HepG2 (cell line): Measurements from ENCODE around the gene RBBP8NL. TPM values are rescaled to one million over a fixed set of nuclear protein-coding genes. Genes with fewer than 3 reads are reported as not detected.

Source experiments
- HDAC1 ChIP-seq: sonication (generic); formaldehyde crosslinking; IDR thresholded peaks from 2 replicates; pipeline ENCODE4 v1.5.1; 2020; ENCODE audit warnings: mild to moderate bottlenecking, missing genetic modification reagents
- HINFP ChIP-seq: sonication (generic); formaldehyde crosslinking; IDR thresholded peaks from 2 replicates; pipeline ENCODE4 v1.4.0; 2020; ENCODE audit warnings: low read depth, mild to moderate bottlenecking, missing genetic modification reagents
- LBX2 ChIP-seq: sonication (generic); formaldehyde crosslinking; IDR thresholded peaks from 2 replicates; pipeline ENCODE4 v1.5.0; 2020; ENCODE audit warnings: missing genetic modification reagents, mild to moderate bottlenecking, borderline replicate concordance
- MAFF ChIP-seq: IDR thresholded peaks from 2 replicates; pipeline ENCODE4 v1.6.1; 2011; ENCODE audit warnings: low read depth, low read length, improper control_type of control experiment
- MED1 ChIP-seq: sonication (generic); formaldehyde crosslinking; IDR thresholded peaks from 2 replicates; pipeline ENCODE4 v1.4.0; 2020; ENCODE audit warnings: missing genetic modification reagents
- MZF1 ChIP-seq: sonication (generic); formaldehyde crosslinking; IDR thresholded peaks from 2 replicates; pipeline ENCODE4 v1.8.1; 2023; ENCODE audit warnings: mild to moderate bottlenecking, missing genetic modification reagents, borderline replicate concordance
- PHF5A ChIP-seq: IDR thresholded peaks from one replicate; pipeline ENCODE4 v1.6.1; 2018; ENCODE audit warnings: low read depth, missing genetic modification reagents; ENCODE audit not compliant: unreplicated experiment
- RFX1 ChIP-seq: fragments of 450-650 bp; IDR thresholded peaks from 2 replicates; pipeline ENCODE4 v1.6.1; 2017
- SKI ChIP-seq: fragments of 450-650 bp; IDR thresholded peaks from one replicate; pipeline ENCODE4 v1.6.1; 2018; ENCODE audit warnings: mild to moderate bottlenecking; ENCODE audit not compliant: partially characterized antibody
- TFDP2 ChIP-seq: sonication (generic); formaldehyde crosslinking; IDR thresholded peaks from 2 replicates; pipeline ENCODE4 v1.4.0; 2020; ENCODE audit warnings: missing genetic modification reagents
- ZBTB1 ChIP-seq: sonication (generic); formaldehyde crosslinking; IDR thresholded peaks from 2 replicates; pipeline ENCODE4 v1.4.0; 2020; ENCODE audit warnings: missing genetic modification reagents, borderline replicate concordance
- ZMYM3 ChIP-seq: sonication (generic); formaldehyde crosslinking; IDR thresholded peaks from 2 replicates; pipeline ENCODE4 v1.5.1; 2020; ENCODE audit warnings: mild to moderate bottlenecking, missing genetic modification reagents
- ZNF329 ChIP-seq: sonication (generic); formaldehyde crosslinking; IDR thresholded peaks from 2 replicates; pipeline ENCODE4 v1.9.0; 2021; ENCODE audit warnings: low read depth, mild to moderate bottlenecking, missing genetic modification reagents
- ZNF350 ChIP-seq: sonication (generic); formaldehyde crosslinking; IDR thresholded peaks from 2 replicates; pipeline ENCODE4 v1.4.0; 2020; ENCODE audit warnings: mild to moderate bottlenecking, low read depth, missing genetic modification reagents, borderline replicate concordance
- ZNF484 ChIP-seq: sonication (generic); formaldehyde crosslinking; IDR thresholded peaks from 2 replicates; pipeline ENCODE4 v1.5.1; 2020; ENCODE audit warnings: mild to moderate bottlenecking, low read depth, missing genetic modification reagents, borderline replicate concordance
- ZNF713 ChIP-seq: sonication (generic); formaldehyde crosslinking; IDR thresholded peaks from 2 replicates; pipeline ENCODE4 v1.4.0; 2020; ENCODE audit warnings: mild to moderate bottlenecking, missing genetic modification reagents
- ZNF724P ChIP-seq: sonication (generic); formaldehyde crosslinking; IDR thresholded peaks from 2 replicates; pipeline ENCODE4 v1.8.0; 2022; ENCODE audit warnings: missing genetic modification reagents, borderline replicate concordance
- ZNF777 ChIP-seq: sonication (generic); formaldehyde crosslinking; IDR thresholded peaks from 2 replicates; pipeline ENCODE4 v1.4.0; 2020; ENCODE audit warnings: missing genetic modification reagents
- ZSCAN20 ChIP-seq: sonication (generic); formaldehyde crosslinking; IDR thresholded peaks from 2 replicates; pipeline ENCODE4 v1.4.0; 2020; ENCODE audit warnings: missing genetic modification reagents, mild to moderate bottlenecking, borderline replicate concordance
- polyA plus RNA-seq, 8 experiments: library from polyadenylated mRNA; depleted of rRNA in 3 of 8; stranded (reverse) in 7 of 8; unstranded in 1 of 8; fragments of >200 nt; fragmentation: Illumina TruSeq in 4 of 8; extraction: Trizol in 4 of 8; gene quantifications; 2 replicates each; pipeline versions ENCODE4 v1.2.1 to v1.2.3, GENCODE V29; 2011 to 2016; ENCODE audit warnings: low read depth in 4 of 8, missing spikeins in 1 of 8, mixed read lengths in 1 of 8; ENCODE audit not compliant: insufficient read depth in 1 of 8
- total RNA-seq, 5 experiments: library from RNA; depleted of rRNA; stranded (reverse); fragments of >200 nt; fragmentation: Illumina TruSeq; extraction: Trizol; gene quantifications; 2 replicates each; pipeline ENCODE4 v1.2.3, GENCODE V29; 2016; ENCODE audit warnings: low read depth in 1 of 5
- TF ChIP-seq, protein P1 (sequence below): sonication (generic); formaldehyde crosslinking; IDR thresholded peaks from 2 replicates; pipeline ENCODE4 v1.5.0; 2020; ENCODE audit warnings: mild to moderate bottlenecking, missing genetic modification reagents
- TF ChIP-seq, protein P2 (sequence below): fragments of 450-650 bp; IDR thresholded peaks from 2 replicates; pipeline ENCODE4 v1.6.1; 2017

Gene RBBP8NL
- total and polyA plus RNA-seq, 2 of the 13 experiments (the other 11 are each of a cell fraction or from before 2014, with no cell fraction given) = 0.69 to 0.86 TPM

- TF ChIP-seq LBX2 (CRISPR knock-in tag) (no peak), HDAC1 (CRISPR knock-in tag) (peak; percentile 61; the same call in 1 of the 2 replicates), ZNF777 (CRISPR knock-in tag) (no peak), MAFF (no peak), PHF5A (CRISPR knock-in tag) (no peak), SKI (no peak), ZSCAN20 (peak; percentile 50; the same call in 1 of the 2 replicates), ZNF329 (CRISPR knock-in tag) (no peak), MZF1 (CRISPR knock-in tag) (0 out of 2 replicates have a peak, but pooled peaks have one; percentile 13), ZBTB1 (no peak), ZMYM3 (CRISPR knock-in tag) (peak; percentile 26), ZNF724P (CRISPR knock-in tag) (peak; percentile 56; the same call in 1 of the 2 replicates), RFX1 (no peak), ZNF484 (CRISPR knock-in tag) (no peak), TFDP2 (CRISPR knock-in tag) (peak; percentile 37; the same call in 1 of the 2 replicates), ZNF350 (peak; percentile 51; the same call in 1 of the 2 replicates), MED1 (peak; percentile 17; the same call in 1 of the 2 replicates), HINFP (CRISPR knock-in tag) (no peak), ZNF713 (CRISPR knock-in tag) (no peak)
- TF ChIP-seq, protein P1, sequence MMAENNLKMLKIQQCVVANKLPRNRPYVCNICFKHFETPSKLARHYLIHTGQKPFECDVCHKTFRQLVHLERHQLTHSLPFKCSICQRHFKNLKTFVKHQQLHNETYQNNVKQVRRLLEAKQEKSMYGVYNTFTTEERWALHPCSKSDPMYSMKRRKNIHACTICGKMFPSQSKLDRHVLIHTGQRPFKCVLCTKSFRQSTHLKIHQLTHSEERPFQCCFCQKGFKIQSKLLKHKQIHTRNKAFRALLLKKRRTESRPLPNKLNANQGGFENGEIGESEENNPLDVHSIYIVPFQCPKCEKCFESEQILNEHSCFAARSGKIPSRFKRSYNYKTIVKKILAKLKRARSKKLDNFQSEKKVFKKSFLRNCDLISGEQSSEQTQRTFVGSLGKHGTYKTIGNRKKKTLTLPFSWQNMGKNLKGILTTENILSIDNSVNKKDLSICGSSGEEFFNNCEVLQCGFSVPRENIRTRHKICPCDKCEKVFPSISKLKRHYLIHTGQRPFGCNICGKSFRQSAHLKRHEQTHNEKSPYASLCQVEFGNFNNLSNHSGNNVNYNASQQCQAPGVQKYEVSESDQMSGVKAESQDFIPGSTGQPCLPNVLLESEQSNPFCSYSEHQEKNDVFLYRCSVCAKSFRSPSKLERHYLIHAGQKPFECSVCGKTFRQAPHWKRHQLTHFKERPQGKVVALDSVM = peak; percentile 78
- TF ChIP-seq, protein P2, sequence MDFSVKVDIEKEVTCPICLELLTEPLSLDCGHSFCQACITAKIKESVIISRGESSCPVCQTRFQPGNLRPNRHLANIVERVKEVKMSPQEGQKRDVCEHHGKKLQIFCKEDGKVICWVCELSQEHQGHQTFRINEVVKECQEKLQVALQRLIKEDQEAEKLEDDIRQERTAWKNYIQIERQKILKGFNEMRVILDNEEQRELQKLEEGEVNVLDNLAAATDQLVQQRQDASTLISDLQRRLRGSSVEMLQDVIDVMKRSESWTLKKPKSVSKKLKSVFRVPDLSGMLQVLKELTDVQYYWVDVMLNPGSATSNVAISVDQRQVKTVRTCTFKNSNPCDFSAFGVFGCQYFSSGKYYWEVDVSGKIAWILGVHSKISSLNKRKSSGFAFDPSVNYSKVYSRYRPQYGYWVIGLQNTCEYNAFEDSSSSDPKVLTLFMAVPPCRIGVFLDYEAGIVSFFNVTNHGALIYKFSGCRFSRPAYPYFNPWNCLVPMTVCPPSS = no peak
Observed at GRCh38 chr20:62472138-62472940, 45.0 kb upstream of the RBBP8NL start (continued).
